GM12875 (cell line): ENCODE data around the gene NLGN4X.

Source experiments
- H3K4me3 ChIP-seq: one replicate; pipeline ENCODE4 v1.5.1; 2011; ENCODE audit warnings: low read depth, low read length, control low read depth
- TF ChIP-seq, protein P1 (sequence below): IDR thresholded peaks from 2 replicates; pipeline ENCODE4 v1.5.1; 2011; ENCODE audit warnings: low read depth, mild to moderate bottlenecking, control low read depth, inconsistent platforms, low read length, moderate library complexity, borderline replicate concordance; ENCODE audit not compliant: insufficient read depth

The NLGN4X gene

DNA sequence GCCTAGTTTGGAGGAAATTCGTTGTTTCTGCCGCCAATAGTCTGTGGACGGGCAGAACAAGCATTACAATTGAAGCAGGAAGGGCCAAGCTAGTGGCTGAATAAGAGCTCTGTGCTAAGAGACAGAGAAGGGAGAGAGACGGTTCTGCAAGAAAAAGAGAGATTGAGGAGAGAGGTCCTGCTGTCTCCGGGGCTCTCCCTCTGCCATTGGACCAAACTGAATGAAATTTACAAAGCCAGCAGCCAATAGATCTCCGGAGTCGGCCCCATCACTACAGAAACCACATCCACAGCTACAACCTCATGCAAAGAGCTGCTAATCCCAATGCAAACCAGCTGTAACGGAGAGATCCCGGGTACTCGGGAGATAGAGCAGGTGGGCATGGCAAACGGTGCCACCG is at the start of gene NLGN4X:
TSS of gene NLGN4X (minus strand) at position 148 of the 400 bp plus-strand sequence. CDS start 77,401 bp downstream, outside the sequence.
- H3K4me3 ChIP-seq: no peak within 1 kb of the TSS
- TF ChIP-seq, protein P1, sequence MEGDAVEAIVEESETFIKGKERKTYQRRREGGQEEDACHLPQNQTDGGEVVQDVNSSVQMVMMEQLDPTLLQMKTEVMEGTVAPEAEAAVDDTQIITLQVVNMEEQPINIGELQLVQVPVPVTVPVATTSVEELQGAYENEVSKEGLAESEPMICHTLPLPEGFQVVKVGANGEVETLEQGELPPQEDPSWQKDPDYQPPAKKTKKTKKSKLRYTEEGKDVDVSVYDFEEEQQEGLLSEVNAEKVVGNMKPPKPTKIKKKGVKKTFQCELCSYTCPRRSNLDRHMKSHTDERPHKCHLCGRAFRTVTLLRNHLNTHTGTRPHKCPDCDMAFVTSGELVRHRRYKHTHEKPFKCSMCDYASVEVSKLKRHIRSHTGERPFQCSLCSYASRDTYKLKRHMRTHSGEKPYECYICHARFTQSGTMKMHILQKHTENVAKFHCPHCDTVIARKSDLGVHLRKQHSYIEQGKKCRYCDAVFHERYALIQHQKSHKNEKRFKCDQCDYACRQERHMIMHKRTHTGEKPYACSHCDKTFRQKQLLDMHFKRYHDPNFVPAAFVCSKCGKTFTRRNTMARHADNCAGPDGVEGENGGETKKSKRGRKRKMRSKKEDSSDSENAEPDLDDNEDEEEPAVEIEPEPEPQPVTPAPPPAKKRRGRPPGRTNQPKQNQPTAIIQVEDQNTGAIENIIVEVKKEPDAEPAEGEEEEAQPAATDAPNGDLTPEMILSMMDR: no peak

DNA sequence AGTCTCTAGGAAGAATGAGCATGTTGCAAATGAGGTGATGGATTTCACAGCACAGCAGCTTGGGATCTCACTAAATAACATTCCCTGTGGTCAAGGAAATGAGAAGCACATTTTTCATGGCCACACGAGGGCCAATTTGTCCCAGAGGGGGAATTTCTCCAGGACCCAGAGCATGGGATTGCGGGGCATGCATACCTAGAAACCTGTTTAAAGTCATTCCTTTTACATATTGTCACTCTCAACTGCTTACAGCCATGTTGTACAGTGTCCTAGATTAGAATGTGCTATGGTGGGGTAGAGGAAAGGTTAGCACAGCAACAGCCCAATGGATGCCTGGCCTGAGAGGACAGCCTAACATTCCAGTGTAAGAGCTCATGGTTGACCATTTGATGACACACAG is 37.4 kb upstream of the NLGN4X start:
- TF ChIP-seq, protein P1: no peak
- H3K4me3 ChIP-seq: no peak overlapping the region

DNA sequence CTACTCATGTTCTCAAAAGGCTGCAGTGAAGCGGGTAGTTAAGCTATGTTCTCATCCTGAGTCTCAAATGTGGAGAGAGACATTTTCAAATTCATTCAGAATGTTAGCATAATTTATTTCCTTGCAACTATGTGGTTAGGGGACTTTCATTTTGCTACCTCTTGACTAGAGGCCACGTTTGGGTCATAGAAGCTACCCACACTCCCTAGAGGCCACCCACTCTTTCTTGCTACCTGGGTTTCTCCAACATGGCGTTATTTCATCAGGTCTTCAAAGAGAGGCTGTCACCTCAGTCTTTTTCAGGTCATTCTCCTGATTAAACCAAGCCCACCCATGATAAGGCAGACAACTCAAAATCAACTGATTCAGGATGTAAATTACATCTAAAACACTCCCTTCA is 34.3 kb upstream of the NLGN4X start:
- TF ChIP-seq, protein P1: no peak
- no peak overlapping the region for H3K4me3 ChIP-seq

DNA sequence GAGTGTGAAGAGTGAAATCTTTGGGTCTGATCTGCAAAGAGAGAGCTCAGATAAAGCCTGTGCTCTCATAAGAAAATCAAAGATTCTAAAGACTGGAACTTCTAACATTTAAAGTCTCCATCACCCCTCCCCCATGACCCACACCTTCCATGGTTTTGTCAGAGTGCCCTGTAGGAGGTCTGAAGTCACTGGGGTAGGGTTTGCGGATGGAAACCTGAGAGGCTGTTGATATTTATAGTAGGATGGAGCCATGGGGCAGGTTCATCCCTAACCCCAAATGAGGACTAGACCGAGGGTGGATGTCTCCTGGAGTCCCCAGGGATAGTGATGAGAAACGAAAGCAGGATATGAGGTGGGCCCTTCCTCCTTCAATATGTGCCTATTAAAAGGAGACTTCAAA is 28.4 kb upstream of the NLGN4X start:
- H3K4me3 ChIP-seq: no peak overlapping the region
- TF ChIP-seq, protein P1: no peak

DNA sequence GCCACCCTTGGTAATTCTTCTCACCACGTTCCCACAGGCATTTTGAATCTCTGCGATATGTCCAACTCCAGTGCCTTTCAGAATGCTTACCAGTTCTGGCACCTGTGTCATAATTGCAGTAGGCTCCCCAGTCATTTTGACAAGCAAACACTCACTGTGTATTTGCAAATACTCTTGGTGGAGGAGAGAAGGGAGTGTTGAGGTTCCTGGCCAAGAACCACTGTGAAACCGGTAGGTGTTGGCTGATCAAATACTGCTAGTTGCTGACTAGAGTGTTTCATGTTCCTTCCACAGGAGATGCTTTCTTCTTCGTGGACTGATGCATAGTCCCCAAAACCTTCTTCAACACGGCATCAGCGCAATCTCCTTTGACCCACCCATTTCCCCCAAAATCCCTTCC is 16.0 kb upstream of the NLGN4X start:
- no peak overlapping the region for H3K4me3 ChIP-seq
- TF ChIP-seq, protein P1: no peak

DNA sequence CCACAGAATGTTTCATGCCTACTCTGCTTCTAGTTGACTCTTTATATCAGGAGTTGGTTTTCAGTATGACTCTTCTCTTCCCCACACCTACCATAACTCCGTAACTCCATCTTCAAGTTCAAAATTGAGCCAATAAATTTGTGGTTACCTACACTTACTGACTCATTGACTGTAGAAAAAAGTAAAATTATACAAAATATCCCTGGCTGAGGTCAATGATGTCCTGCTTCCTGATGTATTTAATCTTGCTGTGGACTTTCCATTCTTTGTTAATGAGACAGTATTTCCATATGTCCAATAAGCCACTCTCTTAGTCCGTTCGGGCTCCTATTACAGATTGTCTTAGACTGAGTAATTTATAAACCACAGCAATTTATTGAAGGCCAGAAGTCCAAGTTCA is 9.9 kb upstream of the NLGN4X start:
- TF ChIP-seq, protein P1: no peak

DNA sequence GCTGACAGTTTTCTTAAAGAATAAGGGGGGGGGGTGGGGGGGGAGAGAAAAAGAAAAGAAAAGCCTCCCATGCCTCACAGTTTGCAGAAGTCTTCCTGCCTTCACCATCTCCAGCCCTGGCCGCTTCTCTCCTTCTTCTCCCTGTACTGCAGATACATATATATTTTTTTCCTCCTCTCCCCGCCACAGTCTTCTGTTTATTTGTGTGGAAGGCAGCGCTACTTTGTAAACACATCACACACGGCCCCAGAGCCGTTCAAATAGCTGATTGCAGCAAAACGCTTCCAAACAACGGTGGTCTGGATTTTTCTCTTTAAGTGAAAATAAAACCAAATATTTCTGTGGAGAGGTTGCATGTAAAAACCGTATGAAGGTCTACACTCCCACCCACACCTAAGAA is 732 bp downstream of the NLGN4X start:
- TF ChIP-seq, protein P1: no peak

More for the DNA sequence above, 9.9 kb upstream of the NLGN4X start:
- H3K4me3 ChIP-seq: no peak overlapping the region

More for the DNA sequence above, 732 bp downstream of the NLGN4X start:
- no peak overlapping the region for H3K4me3 ChIP-seq
